ENCODE measurements around the gene RAB9B.
A peak's percentile ranks its signal among the peaks of the same experiment; 100 is the strongest.
"Not testable (repeated sequence)": the region's sequence is repeated elsewhere in the genome, so short reads cannot be mapped to it uniquely, and the experiment has no call there.

RAB9B gene

GRCh38 chrX:103831803-103832544 is at the start of gene RAB9B:
Gene RAB9B (minus strand): TSS chrX:103832257. CDS start chrX:103825784, 6,473 bp downstream.
- DNase-seq (ENCODE audit: low read depth) = no peak

GRCh38 chrX:103879339-103879738 is 47.3 kb upstream of the RAB9B start:
- no peak for DNase-seq (ENCODE audit: low read depth)

DNA sequence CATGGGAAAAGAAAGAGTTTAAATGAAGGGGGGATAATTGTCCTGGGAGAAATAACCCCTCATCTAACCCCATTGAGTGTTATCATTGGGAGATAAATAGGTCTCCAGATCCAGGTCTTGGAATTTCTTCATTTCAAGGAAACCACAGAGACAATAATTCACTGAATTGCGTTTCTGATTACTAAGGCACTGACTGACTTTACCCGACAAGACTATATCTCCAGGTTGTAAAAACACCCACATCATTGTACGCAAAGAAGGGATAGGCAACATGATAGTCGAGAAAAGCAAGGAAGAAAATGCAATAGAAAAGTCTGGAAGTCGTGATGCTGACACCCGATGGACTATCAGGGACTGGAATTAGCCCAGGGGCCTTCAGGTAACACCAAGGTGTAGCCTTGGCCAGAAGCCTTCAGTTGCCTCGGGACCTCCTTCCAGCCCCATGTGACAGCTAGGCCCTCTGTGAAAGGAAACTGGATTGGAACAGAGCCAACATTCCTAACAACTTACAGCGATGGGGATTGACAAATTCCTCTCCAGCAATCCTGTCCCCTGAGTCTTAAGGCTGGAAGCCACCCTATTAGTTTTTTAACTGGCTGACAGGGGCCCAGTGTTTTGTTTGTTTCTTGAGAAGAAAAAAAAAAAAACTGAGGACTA is 46.5 kb upstream of the RAB9B start:
- peak; percentile 36 for DNase-seq (ENCODE audit: low read depth)

- no peak for DNase-seq (ENCODE audit: low read depth)
Observed at GRCh38 chrX:103877571-103877970, 45.5 kb upstream of the RAB9B start.

- no peak for DNase-seq (ENCODE audit: low read depth)
Observed at GRCh38 chrX:103864886-103865534, 33.0 kb upstream of the RAB9B start.

- DNase-seq (ENCODE audit: low read depth) = no peak
Observed at GRCh38 chrX:103864149-103864548, 32.1 kb upstream of the RAB9B start.

GRCh38 chrX:103861200-103861599 is 29.1 kb upstream of the RAB9B start:
- no peak for DNase-seq (ENCODE audit: low read depth)

GRCh38 chrX:103849558-103849957 is 17.5 kb upstream of the RAB9B start:
- DNase-seq (ENCODE audit: low read depth) = no peak

GRCh38 chrX:103847174-103847870 is 15.3 kb upstream of the RAB9B start:
- no peak for DNase-seq (ENCODE audit: low read depth)

- DNase-seq (ENCODE audit: low read depth) = no peak
Observed at GRCh38 chrX:103846386-103846785, 14.3 kb upstream of the RAB9B start.

- peak; percentile 49 for DNase-seq (ENCODE audit: low read depth)
Observed at GRCh38 chrX:103845165-103845653, 13.2 kb upstream of the RAB9B start.

- DNase-seq (ENCODE audit: low read depth) = no peak
Observed at GRCh38 chrX:103839404-103839803, 7.3 kb upstream of the RAB9B start.

DNA sequence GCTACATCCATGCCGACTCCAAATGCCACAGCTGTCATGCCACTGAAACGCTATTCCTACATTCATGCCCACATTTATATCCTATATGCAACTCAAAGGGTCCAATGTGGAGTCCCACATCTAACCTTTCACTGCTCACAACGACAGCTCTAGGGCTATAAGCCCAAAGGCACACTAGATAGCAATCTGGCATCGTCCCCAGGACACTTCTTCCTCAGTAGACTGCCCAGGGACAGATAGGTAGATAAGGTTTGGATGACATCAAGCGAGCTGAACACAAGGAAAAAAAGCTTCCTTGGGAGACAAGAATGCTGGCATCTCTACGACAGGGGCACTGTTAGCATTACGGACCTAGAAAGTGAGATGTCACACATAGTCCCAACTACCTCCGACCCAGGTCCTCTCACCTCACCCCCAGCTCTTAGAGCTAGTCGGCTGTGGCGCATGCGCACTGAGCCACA is 685 bp downstream of the RAB9B start:
- no peak for DNase-seq (ENCODE audit: low read depth)

DNA sequence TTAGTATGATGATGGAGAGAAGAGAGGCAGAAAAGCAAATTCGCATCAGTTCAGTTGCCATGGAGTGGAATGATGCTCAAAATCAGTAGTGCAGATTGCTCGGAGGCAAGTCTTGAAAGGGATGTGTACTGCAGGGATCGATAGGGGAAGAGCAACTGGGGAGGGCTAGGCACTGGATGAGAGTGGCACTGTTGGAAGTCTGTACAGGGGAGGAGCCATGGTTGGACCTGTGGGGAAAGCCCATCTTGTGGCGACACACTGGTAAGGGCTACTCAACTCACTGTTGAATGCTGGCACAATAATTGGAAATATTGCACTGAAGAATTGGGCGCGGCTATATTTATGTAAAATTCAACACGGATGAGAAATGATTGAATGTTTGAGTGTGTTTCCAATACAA is 1.2 kb downstream of the RAB9B start:
- DNase-seq (ENCODE audit: low read depth) = no peak

GRCh38 chrX:103828529-103828928 is 3.5 kb downstream of the RAB9B start:
- DNase-seq (ENCODE audit: low read depth) = no peak

- no peak for DNase-seq (ENCODE audit: low read depth)
Observed at GRCh38 chrX:103825881-103826280, 6.2 kb downstream of the RAB9B start.

- DNase-seq (ENCODE audit: low read depth) = no peak
Observed at GRCh38 chrX:103823591-103823990, 8.5 kb downstream of the RAB9B start.

GRCh38 chrX:103820802-103821201 is 11.3 kb downstream of the RAB9B start:
- DNase-seq (ENCODE audit: low read depth) = not testable (repeated sequence)

- DNase-seq (ENCODE audit: low read depth) = no peak
Observed at GRCh38 chrX:103818842-103819619, 13.0 kb downstream of the RAB9B start.

GRCh38 chrX:103817502-103817901 is 14.6 kb downstream of the RAB9B start:
- no peak for DNase-seq (ENCODE audit: low read depth)

DNA sequence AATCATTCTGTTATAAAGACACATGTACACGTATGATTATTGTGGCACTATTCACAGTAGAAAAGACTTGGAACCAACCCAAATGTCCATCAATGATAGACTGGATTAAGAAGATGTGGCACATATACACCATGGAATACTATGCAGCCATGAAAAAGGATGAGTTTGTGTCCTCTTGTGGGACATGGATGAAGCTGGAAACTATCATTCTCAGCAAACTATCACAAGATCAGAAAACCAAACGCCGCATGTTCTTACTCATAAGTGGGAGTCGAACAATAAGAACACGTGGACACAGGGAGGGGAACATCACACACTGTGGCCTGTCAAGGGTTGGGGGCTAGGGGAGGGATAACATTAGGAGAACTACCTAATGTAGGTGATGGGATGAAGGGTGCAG is 15.0 kb downstream of the RAB9B start:
- DNase-seq (ENCODE audit: low read depth) = not testable (repeated sequence)

Measured in non-pigmented ciliary epithelial cell (primary cell).